Mucosa of stomach (tissue), 1 donor: ENCODE measurements around the gene ADAMTS17.

ENCODE experiments used
- H3K27me3 ChIP-seq: one replicate; pipeline ENCODE4 v1.7.0; 2013; ENCODE audit warnings: mild to moderate bottlenecking, low read length; ENCODE audit not compliant: control insufficient read depth, insufficient read depth
- H3K36me3 ChIP-seq: one replicate; pipeline ENCODE4 v1.7.0; 2013; ENCODE audit warnings: low read length; ENCODE audit not compliant: control insufficient read depth, insufficient read depth
- H3K4me1 ChIP-seq: one replicate; pipeline ENCODE4 v1.7.0; 2013; ENCODE audit warnings: mild to moderate bottlenecking, low read length; ENCODE audit not compliant: control insufficient read depth, insufficient read depth
- H3K4me3 ChIP-seq: one replicate; pipeline ENCODE4 v1.7.0; 2013; ENCODE audit warnings: low read length
- H3K9ac ChIP-seq: one replicate; pipeline ENCODE4 v1.7.0; 2013; ENCODE audit warnings: mild to moderate bottlenecking, low read length, moderate library complexity
- H3K9me3 ChIP-seq: one replicate; pipeline ENCODE4 v1.7.0; 2013; ENCODE audit warnings: mild to moderate bottlenecking, low read length, moderate library complexity; ENCODE audit not compliant: control insufficient read depth
- donor health status: Pancreatic carcinoma.

Gene ADAMTS17

DNA sequence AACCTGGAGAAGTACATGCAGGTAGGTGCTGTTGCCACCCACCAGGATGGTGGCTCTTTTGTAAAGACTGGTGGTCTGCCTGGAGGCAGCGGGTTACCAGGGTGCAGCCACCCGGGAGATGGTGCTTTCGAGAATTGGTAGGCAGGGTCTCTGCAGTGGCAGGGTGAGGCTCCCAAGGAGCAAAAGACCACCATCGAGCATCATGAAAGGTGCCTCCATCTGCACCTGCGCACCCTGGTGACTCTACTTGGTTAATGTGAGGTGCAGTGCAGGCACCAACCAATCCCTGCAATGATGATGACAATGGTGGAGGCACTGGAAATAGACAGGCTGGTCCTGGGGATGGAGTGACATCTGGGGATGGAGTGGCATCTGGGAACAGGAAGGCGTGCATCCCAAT, 236.7 kb downstream of the ADAMTS17 start:
- Histone ChIP-seq H3K4me1 (no peaks in the 10 kb centered on the region), H3K9ac (no peak overlapping the region), H3K9me3 (no peaks in the 10 kb centered on the region), H3K36me3 (no peaks in the 10 kb centered on the region), H3K27me3 (no peaks in the 10 kb centered on the region), H3K4me3 (no peak overlapping the region)

GRCh38 chr15:100104245-100104644, 237.5 kb downstream of the ADAMTS17 start:
- no peaks in the 10 kb centered on the region for H3K4me1 ChIP-seq

GRCh38 chr15:100103828-100104227, 237.9 kb downstream of the ADAMTS17 start:
- Histone ChIP-seq H3K9me3 (no peaks in the 10 kb centered on the region), H3K36me3 (no peaks in the 10 kb centered on the region), H3K4me3 (no peak overlapping the region), H3K4me1 (no peaks in the 10 kb centered on the region), H3K27me3 (no peaks in the 10 kb centered on the region), H3K9ac (no peak overlapping the region)

More at GRCh38 chr15:100104245-100104644, 237.5 kb downstream of the ADAMTS17 start:
- Histone ChIP-seq H3K9me3 (no peaks in the 10 kb centered on the region), H3K27me3 (no peaks in the 10 kb centered on the region), H3K36me3 (no peaks in the 10 kb centered on the region), H3K4me3 (no peak overlapping the region), H3K9ac (no peak overlapping the region)

DNA sequence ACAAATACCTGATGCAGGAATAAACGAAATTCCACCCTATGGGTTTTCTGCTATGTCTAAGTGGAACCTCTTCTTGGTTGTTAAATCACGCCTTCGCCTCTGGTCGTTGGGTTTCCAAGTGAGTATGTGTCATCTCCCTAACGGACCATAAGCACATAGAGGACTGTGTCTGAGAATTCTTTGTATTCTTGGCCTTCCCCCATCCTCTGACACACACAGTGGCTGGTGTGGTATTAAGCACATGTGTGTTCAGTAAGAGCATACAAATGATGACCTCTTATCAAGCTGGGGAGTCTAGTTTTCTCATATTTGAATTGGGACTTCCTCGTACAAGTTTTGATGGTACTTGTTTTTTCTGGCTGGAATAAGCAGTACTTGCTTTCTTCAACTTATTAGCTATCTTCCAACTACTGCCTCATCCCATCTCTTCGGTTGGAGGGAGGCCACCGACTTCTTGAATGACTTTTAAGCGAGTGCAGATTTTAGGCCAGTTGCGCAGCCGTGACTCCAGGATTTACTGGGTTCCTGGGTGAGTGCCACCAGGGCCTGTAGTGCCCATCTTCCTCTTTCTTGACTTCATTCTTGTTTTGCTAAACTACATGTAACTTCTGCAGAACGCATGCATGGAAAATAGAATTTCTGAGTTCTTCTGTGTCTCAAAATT, 240.2 kb downstream of the ADAMTS17 start:
- no peaks in the 10 kb centered on the region for H3K9me3 ChIP-seq
- no peaks in the 10 kb centered on the region for H3K27me3 ChIP-seq
- no peak overlapping the region for H3K4me3 ChIP-seq
- H3K9ac ChIP-seq, result no peak overlapping the region
- no peaks in the 10 kb centered on the region for H3K36me3 ChIP-seq
- H3K4me1 ChIP-seq, result no peaks in the 10 kb centered on the region

DNA sequence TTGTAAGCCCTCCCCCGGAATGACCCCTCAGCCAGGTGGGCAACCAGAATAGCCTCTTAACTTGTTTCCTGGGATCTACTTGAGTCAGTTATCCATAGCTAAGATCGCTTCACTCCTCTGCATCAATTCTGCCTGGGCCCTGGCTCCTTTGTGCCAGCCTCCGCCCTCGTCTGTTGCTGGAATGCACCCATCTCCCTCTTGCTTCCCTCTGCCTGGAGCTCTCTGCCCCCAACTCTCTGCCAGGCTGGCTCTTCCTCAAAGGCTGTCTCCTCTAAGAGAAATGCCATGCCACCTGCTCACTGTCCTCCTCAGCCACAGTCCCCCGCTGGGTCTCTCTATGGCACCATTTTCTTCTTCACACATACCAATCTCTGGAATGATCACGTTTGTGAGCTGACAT, 240.8 kb downstream of the ADAMTS17 start:
- H3K27me3 ChIP-seq, result no peaks in the 10 kb centered on the region
- H3K4me3 ChIP-seq, result no peak overlapping the region
- H3K4me1 ChIP-seq, result no peaks in the 10 kb centered on the region
- H3K36me3 ChIP-seq, result no peaks in the 10 kb centered on the region
- no peak overlapping the region for H3K9ac ChIP-seq
- no peaks in the 10 kb centered on the region for H3K9me3 ChIP-seq

DNA sequence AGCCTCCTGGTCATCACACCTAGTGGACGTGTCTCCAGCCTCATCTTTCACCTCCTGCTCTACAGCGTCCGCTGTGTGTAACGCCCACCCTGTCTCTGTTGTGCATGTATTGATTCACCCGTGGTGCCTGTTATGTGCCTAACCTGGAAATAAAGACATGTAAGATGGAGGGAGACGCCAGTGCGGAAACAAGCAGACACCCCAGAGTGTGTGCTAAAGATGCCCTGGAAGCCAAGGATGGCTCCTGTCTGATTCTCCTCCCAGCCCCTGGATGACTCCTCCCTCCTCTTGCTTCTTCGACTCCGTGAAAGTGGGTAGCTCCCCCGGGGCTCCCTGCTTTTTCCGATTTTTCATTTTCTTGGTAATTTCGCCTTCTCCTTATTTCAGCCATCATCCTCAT, 241.8 kb downstream of the ADAMTS17 start:
- no peaks in the 10 kb centered on the region for H3K27me3 ChIP-seq
- H3K36me3 ChIP-seq, result no peaks in the 10 kb centered on the region
- H3K9ac ChIP-seq, result no peak overlapping the region
- H3K4me3 ChIP-seq, result no peak overlapping the region
- no peaks in the 10 kb centered on the region for H3K9me3 ChIP-seq
- H3K4me1 ChIP-seq, result no peaks in the 10 kb centered on the region

- peaks cover 4% of the 10 kb centered on the region for H3K4me1 ChIP-seq
- no peaks in the 10 kb centered on the region for H3K36me3 ChIP-seq
- no peak overlapping the region for H3K4me3 ChIP-seq
- no peak overlapping the region for H3K9ac ChIP-seq
- H3K9me3 ChIP-seq, result no peaks in the 10 kb centered on the region
- H3K27me3 ChIP-seq, result no peaks in the 10 kb centered on the region
Observed at GRCh38 chr15:100098705-100099104, 243.1 kb downstream of the ADAMTS17 start.

- Histone ChIP-seq H3K9me3 (no peaks in the 10 kb centered on the region), H3K4me3 (no peak overlapping the region), H3K27me3 (no peaks in the 10 kb centered on the region), H3K36me3 (no peaks in the 10 kb centered on the region), H3K4me1 (peaks cover 4% of the 10 kb centered on the region), H3K9ac (no peak overlapping the region)
Observed at GRCh38 chr15:100097342-100098127, 244.2 kb downstream of the ADAMTS17 start.

GRCh38 chr15:100096700-100097099, 245.1 kb downstream of the ADAMTS17 start:
- H3K9ac ChIP-seq, result no peak overlapping the region
- H3K27me3 ChIP-seq, result no peaks in the 10 kb centered on the region
- H3K4me3 ChIP-seq, result no peak overlapping the region
- no peaks in the 10 kb centered on the region for H3K9me3 ChIP-seq
- peaks cover 4% of the 10 kb centered on the region for H3K4me1 ChIP-seq
- no peaks in the 10 kb centered on the region for H3K36me3 ChIP-seq

- Histone ChIP-seq H3K4me1 (peaks cover 4% of the 10 kb centered on the region), H3K9ac (no peak overlapping the region), H3K9me3 (no peaks in the 10 kb centered on the region), H3K36me3 (no peaks in the 10 kb centered on the region), H3K4me3 (no peak overlapping the region), H3K27me3 (no peaks in the 10 kb centered on the region)
Observed at GRCh38 chr15:100096248-100096600, 245.6 kb downstream of the ADAMTS17 start.

GRCh38 chr15:100095541-100096247, 246.1 kb downstream of the ADAMTS17 start:
- H3K36me3 ChIP-seq, result no peaks in the 10 kb centered on the region
- no peak overlapping the region for H3K4me3 ChIP-seq
- no peaks in the 10 kb centered on the region for H3K27me3 ChIP-seq
- no peaks in the 10 kb centered on the region for H3K9me3 ChIP-seq
- peaks cover 4% of the 10 kb centered on the region for H3K4me1 ChIP-seq
- H3K9ac ChIP-seq, result no peak overlapping the region

- Histone ChIP-seq H3K9ac (no peak overlapping the region), H3K4me1 (peaks cover 4% of the 10 kb centered on the region), H3K4me3 (no peak overlapping the region), H3K27me3 (no peaks in the 10 kb centered on the region), H3K36me3 (no peaks in the 10 kb centered on the region), H3K9me3 (no peaks in the 10 kb centered on the region)
Observed at GRCh38 chr15:100094127-100094510, 247.7 kb downstream of the ADAMTS17 start.
